GM12878 (cell line): ENCODE measurements around the gene SCNN1A. TPM values are rescaled to one million over a fixed set of nuclear protein-coding genes. Genes with fewer than 3 reads are reported as not detected.

Source experiments
- ATAC-seq: fragments of 200-7000 bp; cut with Tn5 transposase; 3 replicates; pipeline ENCODE4 v1.9.1; 2020; ENCODE audit warnings: mild to moderate bottlenecking, moderate library complexity
- BruUV-seq: library from RNA; stranded (reverse); fragments of 400-500 nt; replicated peaks from 2 replicates; lab custom pipeline; 2021; lab: Mats Ljungman, UMichigan
- CTCF ChIA-PET: fragments of 300-600 bp; sonication (Branson Sonifier 250); formaldehyde crosslinking; extraction: SDS; loops from one replicate; lab custom pipeline; 2021; ENCODE audit warnings: inconsistent platforms; lab: Yijun Ruan, JAX
- POLR2A ChIA-PET: fragments of 350-600 bp; formaldehyde crosslinking; extraction: SDS; loops from one replicate; lab custom pipeline; 2021; ENCODE audit warnings: inconsistent platforms; lab: Charles Lee
- RAD21 ChIA-PET: fragments of 300-600 bp; sonication (Branson Sonifier 250); formaldehyde crosslinking; loops from one replicate; lab custom pipeline; 2023; ENCODE audit warnings: antibody characterized with exemption; ENCODE audit not compliant: unreplicated experiment; lab: Charles Lee
- SMC1A ChIA-PET: fragments of 300-600 bp; sonication (Branson Sonifier 250); formaldehyde crosslinking; loops from one replicate; lab custom pipeline; 2023; ENCODE audit not compliant: unreplicated experiment, uncharacterized antibody; lab: Charles Lee
- DNase-seq: peaks from one replicate; pipeline ENCODE4 v3.0.0-alpha.2; 2011; ENCODE audit warnings: low read depth, low spot score
- FAIRE-seq: peaks from 3 replicates; lab custom pipeline; 2011; peaks lifted over from hg19 to GRCh38; lab: Jason Lieb, UNC
- H2AFZ ChIP-seq: 2 replicates; pipeline ENCODE4 v1.6.0; 2011; ENCODE audit warnings: low read depth, low read length, control low read depth; ENCODE audit not compliant: control insufficient read depth
- H3K27ac ChIP-seq: 2 replicates; pipeline ENCODE4 v1.5.1; 2011; ENCODE audit warnings: control low read depth; ENCODE audit not compliant: control insufficient read depth, insufficient read depth
- H3K27me3 ChIP-seq, 2 experiments: replicated peaks in 1 of 2; 2 replicates each; pipeline versions ENCODE4 v1.6.0 to v1.6.1; 2011; ENCODE audit warnings: low read length in 1 of 2; ENCODE audit not compliant: control insufficient read depth in 2 of 2, insufficient read depth in 2 of 2
- H3K36me3 ChIP-seq, 2 experiments: 2 replicates each; pipeline ENCODE4 v1.5.1; 2011; ENCODE audit warnings: low read length in 1 of 2; ENCODE audit not compliant: control insufficient read depth in 2 of 2, insufficient read depth in 2 of 2
- H3K4me1 ChIP-seq: 2 replicates; pipeline ENCODE4 v1.6.1; 2011; ENCODE audit warnings: mild to moderate bottlenecking, low read length, moderate library complexity, mixed read lengths; ENCODE audit not compliant: control insufficient read depth, insufficient read depth
- H3K4me2 ChIP-seq: 2 replicates; pipeline ENCODE4 v1.6.0; 2011; ENCODE audit warnings: control low read depth; ENCODE audit not compliant: control insufficient read depth, insufficient read depth
- H3K4me3 ChIP-seq: fragments of 200-600 bp; sonication (generic); 2 replicates; pipeline ENCODE4 v1.5.1; 2016
- H3K79me2 ChIP-seq: 2 replicates; pipeline ENCODE4 v1.6.0; 2011; ENCODE audit warnings: low read length; ENCODE audit not compliant: control insufficient read depth, insufficient read depth
- H3K9ac ChIP-seq: 2 replicates; pipeline ENCODE4 v1.8.0; 2011; ENCODE audit warnings: low read length, control low read depth, mixed read lengths; ENCODE audit not compliant: control insufficient read depth, insufficient read depth
- H3K9me3 ChIP-seq: replicated peaks from 3 replicates; pipeline ENCODE4 v1.5.1; 2011; ENCODE audit warnings: mild to moderate bottlenecking, low read length; ENCODE audit not compliant: control insufficient read depth, insufficient read depth
- H4K20me1 ChIP-seq: 2 replicates; pipeline ENCODE4 v1.6.0; 2011; ENCODE audit not compliant: control insufficient read depth, insufficient read depth
- ATF7 ChIP-seq: fragments of 450-650 bp; IDR thresholded peaks from 2 replicates; pipeline ENCODE4 v1.6.1; 2016; ENCODE audit warnings: low read depth, mild to moderate bottlenecking
- MXI1 ChIP-seq: fragments of 150-350 bp; IDR thresholded peaks from 2 replicates; pipeline ENCODE4 v1.6.1; 2011; ENCODE audit warnings: low read depth, mild to moderate bottlenecking, inconsistent platforms, low read length, improper control_type of control experiment
- TCF12 ChIP-seq: IDR thresholded peaks from 2 replicates; pipeline ENCODE4 v1.6.1; 2011; ENCODE audit warnings: low read depth, mild to moderate bottlenecking, low read length
- TCF3 ChIP-seq: IDR thresholded peaks from 2 replicates; pipeline ENCODE4 v1.6.1; 2012; ENCODE audit warnings: low read depth, mild to moderate bottlenecking, low read length, borderline replicate concordance; ENCODE audit not compliant: insufficient read depth
- ZNF24 ChIP-seq: fragments of 450-650 bp; IDR thresholded peaks from 2 replicates; pipeline ENCODE4 v1.6.1; 2017; ENCODE audit warnings: antibody characterized with exemption, mild to moderate bottlenecking
- WGBS: methylation state at CpG from one replicate; pipeline ENCODE4 v1.1.6; 2016; ENCODE audit warnings: low lambda C conversion rate; ENCODE audit not compliant: insufficient replicate concordance, insufficient coverage; ENCODE audit errors: missing lambda C conversion rate; 5-methylcytosine and 5-hydroxymethylcytosine counted together
- in situ Hi-C: fragments of 300-500 bp; cut with MboI; formaldehyde crosslinking; loops from 9 replicates; pipeline ENCODE4 v1.14.3; 2018; ENCODE audit warnings: mixed read lengths
- intact Hi-C: fragments of 100-400 bp; cut with micrococcal nuclease; formaldehyde crosslinking; loops from one replicate; pipeline ENCODE4 v1.14.2; 2022; ENCODE audit not compliant: unreplicated experiment
- polyA plus RNA-seq, 11 experiments: library from polyadenylated mRNA; depleted of rRNA in 4 of 11; unstranded in 6 of 11; stranded (reverse) in 5 of 11; fragments of >200 nt; fragmentation: Nextera tagmentation in 4 of 11; fragmentation: Illumina TruSeq in 1 of 11; extraction: Ambion mirVana in 4 of 11; extraction: Trizol in 1 of 11; gene quantifications; 1 replicate in 1 of 11; 2 replicates in 10 of 11; pipeline versions ENCODE4 v1.2.1 to v1.2.3, GENCODE V29; 2011 to 2016; ENCODE audit warnings: inconsistent platforms in 2 of 11, missing spikeins in 2 of 11, low read depth in 1 of 11
- total RNA-seq, 4 experiments: library from RNA; depleted of rRNA in 3 of 4; stranded (reverse); fragments of >200 nt in 3 of 4; fragmentation: Illumina TruSeq in 1 of 4; extraction: Trizol in 1 of 4; gene quantifications; 2 replicates each; pipeline versions ENCODE4 v1.2.1 to v1.2.3, GENCODE V29; 2013 to 2021

The SCNN1A gene
- total and polyA plus RNA-seq, 10 of the 15 experiments (the other 5 are each of a cell fraction or from before 2014, with no cell fraction given) = 0.14 to 0.69 TPM; not detected in 8

GRCh38 chr12:6358881-6359280, 16.5 kb downstream of the SCNN1A start:
- ChIA-PET RAD21 (interaction anchor here (0.7 kb wide), 1 partner anchor 109 kb away, joined by 3 read pairs; no protein-coding TSS in a partner anchor), CTCF (no interaction called here), POLR2A (interaction anchor here (0.6 to 0.7 kb wide), 2 partner anchors 18 to 196 kb away, joined by 3 to 4 read pairs; no protein-coding TSS in a partner anchor), SMC1A (interaction anchor here (1.2 to 3.2 kb wide), 5 partner anchors 8 to 29 kb away, joined by 3 to 13 read pairs (median 3); no protein-coding TSS in a partner anchor)
- DNase-seq (no peak), ATAC-seq (no peak), FAIRE-seq (no peak)
- H3K4me2 ChIP-seq = no peak overlapping the region
- no peak overlapping the region for H3K9ac ChIP-seq
- intact Hi-C loops = no loop called here
- no TSS peak for BruUV-seq
- no peaks in the 10 kb centered on the region for H4K20me1 ChIP-seq
- 0% methylated on average over 1 of the region's 1 CpG for WGBS
- H3K4me3 ChIP-seq = no peak overlapping the region
- no peaks in the 10 kb centered on the region for H3K9me3 ChIP-seq
- H3K79me2 ChIP-seq = no peaks in the 10 kb centered on the region
- no peak overlapping the region for H2AFZ ChIP-seq
- H3K36me3 ChIP-seq = no peaks in the 10 kb centered on the region
- no peak overlapping the region for H3K27ac ChIP-seq
- TF ChIP-seq TCF3 (no peak), MXI1 (no peak), ATF7 (no peak)
- no peaks in the 10 kb centered on the region; a peak in 1 of 4 replicates for H3K27me3 ChIP-seq
- no peaks in the 10 kb centered on the region; the same call in 1 of the 2 replicates for H3K4me1 ChIP-seq
- in situ Hi-C loops = no loop called here

- Histone ChIP-seq H4K20me1 (no peaks in the 10 kb centered on the region), H3K9me3 (no peaks in the 10 kb centered on the region), H3K9ac (no peak overlapping the region), H3K27ac (no peak overlapping the region), H3K4me3 (no peak overlapping the region), H3K4me2 (no peak overlapping the region), H3K4me1 (no peaks in the 10 kb centered on the region; the same call in 1 of the 2 replicates), H3K27me3 (no peaks in the 10 kb centered on the region; a peak in 1 of 4 replicates), H3K79me2 (no peaks in the 10 kb centered on the region), H3K36me3 (no peaks in the 10 kb centered on the region), H2AFZ (no peak overlapping the region)
- ChIA-PET CTCF (interaction anchor here (0.9 to 2.9 kb wide), 6 partner anchors 11 to 175 kb away, joined by 3 to 11 read pairs (median 6); no protein-coding TSS in a partner anchor), SMC1A (interaction anchor here (1.0 to 1.2 kb wide), 2 partner anchors 10 to 33 kb away, joined by 4 read pairs; no protein-coding TSS in a partner anchor), POLR2A (interaction anchor here (1.0 to 1.4 kb wide), 3 partner anchors 20 to 109 kb away, joined by 3 to 4 read pairs (median 3); no protein-coding TSS in a partner anchor), RAD21 (interaction anchor here (0.7 to 1.6 kb wide), 6 partner anchors 11 to 70 kb away, joined by 3 to 9 read pairs (median 3); no protein-coding TSS in a partner anchor)
- intact Hi-C loops (no loop called here), in situ Hi-C loops (no loop called here)
- no peak for DNase-seq
- BruUV-seq = no TSS peak
- no peak for FAIRE-seq
- ATAC-seq = no peak
- TF ChIP-seq TCF12 = no peak
- TF ChIP-seq ZNF24 = peak; percentile 87
- WGBS = 46% methylated on average over 5 of the region's 5 CpGs
These were observed 19.0 kb downstream of the SCNN1A start for GRCh38 chr12:6356374-6356820.
